Iris pigment epithelial cell (primary cell): ENCODE results near the gene TARBP2.
"Not testable (repeated sequence)": the region's sequence is repeated elsewhere in the genome, so short reads cannot be mapped to it uniquely, and the experiment has no call there.

Experiments
- DNase-seq: peaks from one replicate; pipeline ENCODE4 v3.0.0-alpha.2; 2011; ENCODE audit warnings: low read depth

The TARBP2 gene

GRCh38 chr12:53515291-53515680 lies 14.2 kb downstream of the TARBP2 start:
- DNase-seq, result no peak

GRCh38 chr12:53516758-53517455 lies 15.8 kb downstream of the TARBP2 start:
- no peak for DNase-seq

GRCh38 chr12:53518381-53518780 lies 17.3 kb downstream of the TARBP2 start:
- peak; percentile 45 for DNase-seq

GRCh38 chr12:53523131-53523530 lies 22.0 kb downstream of the TARBP2 start:
- no peak for DNase-seq

GRCh38 chr12:53524476-53524875 lies 23.4 kb downstream of the TARBP2 start:
- no peak for DNase-seq

- no peak for DNase-seq
Observed at GRCh38 chr12:53530061-53530460, 29.0 kb downstream of the TARBP2 start.

GRCh38 chr12:53530920-53531319 lies 29.8 kb downstream of the TARBP2 start:
- DNase-seq, result peak; percentile 69

- no peak for DNase-seq
Observed at GRCh38 chr12:53532021-53532420, 30.9 kb downstream of the TARBP2 start.

GRCh38 chr12:53532524-53533445 lies 31.7 kb downstream of the TARBP2 start:
- no peak for DNase-seq

GRCh38 chr12:53533471-53533870 lies 32.4 kb downstream of the TARBP2 start:
- no peak for DNase-seq

GRCh38 chr12:53536962-53537361 lies 35.9 kb downstream of the TARBP2 start:
- DNase-seq, result no peak

GRCh38 chr12:53538209-53538689 lies 37.2 kb downstream of the TARBP2 start:
- peak; percentile 83 for DNase-seq

GRCh38 chr12:53539526-53539925 lies 38.4 kb downstream of the TARBP2 start:
- DNase-seq, result no peak

GRCh38 chr12:53543539-53543938 lies 42.5 kb downstream of the TARBP2 start:
- DNase-seq, result peak; percentile 76

GRCh38 chr12:53548354-53548753 lies 47.3 kb downstream of the TARBP2 start:
- not testable (repeated sequence) for DNase-seq

- not testable (repeated sequence) for DNase-seq
Observed at GRCh38 chr12:53550131-53550530, 49.0 kb downstream of the TARBP2 start.

GRCh38 chr12:53550595-53550994 lies 49.5 kb downstream of the TARBP2 start:
- peak; percentile 93 for DNase-seq

- DNase-seq, result peak; percentile 14
Observed at GRCh38 chr12:53551889-53552291, 50.8 kb downstream of the TARBP2 start.

GRCh38 chr12:53552361-53553327 lies 51.6 kb downstream of the TARBP2 start:
- DNase-seq, result no peak
